Type B pancreatic cell (in vitro differentiated cells): ENCODE data around the gene EVA1A. TPM values are rescaled to one million over a fixed set of nuclear protein-coding genes. Genes with fewer than 3 reads are reported as not detected.

Experiments used
- DNase-seq: peaks from one replicate; pipeline ENCODE4 v3.0.0; 2021; ENCODE audit warnings: mixed read lengths; ENCODE audit not compliant: unreplicated experiment; ENCODE audit errors: extremely low spot score
- H3K27ac Mint-ChIP-seq: 2 replicates; pipeline ENCODE4 v1.8.0; 2021; ENCODE audit warnings: mild to moderate bottlenecking, mixed read lengths
- H3K27me3 Mint-ChIP-seq: 2 replicates; pipeline ENCODE4 v1.8.0; 2021; ENCODE audit warnings: mixed read lengths
- H3K36me3 Mint-ChIP-seq: 2 replicates; pipeline ENCODE4 v1.8.0; 2021; ENCODE audit warnings: mixed read lengths
- H3K4me1 Mint-ChIP-seq: one replicate; pipeline ENCODE4 v1.8.0; 2021; ENCODE audit warnings: mixed read lengths; ENCODE audit not compliant: unreplicated experiment
- H3K4me3 Mint-ChIP-seq: 2 replicates; pipeline ENCODE4 v1.8.0; 2021; ENCODE audit warnings: mild to moderate bottlenecking, mixed read lengths
- H3K9me3 Mint-ChIP-seq: 2 replicates; pipeline ENCODE4 v1.8.0; 2021; ENCODE audit warnings: mixed read lengths
- total RNA-seq: library from RNA; stranded (reverse); gene quantifications from 2 replicates; pipeline ENCODE4 v1.2.1, GENCODE V29; 2021; ENCODE audit warnings: low replicate concordance
- TF ChIP-seq, protein P1 (sequence below): fragments of 200-600 bp; sonication (generic); conservative IDR thresholded peaks from 2 replicates; pipeline ENCODE4 v1.5.0; 2021; ENCODE audit warnings: antibody characterized with exemption, mild to moderate bottlenecking

The EVA1A gene
- total RNA-seq, 1 donor from 2014 or later, result 13.5 TPM

GRCh38 chr2:75506101-75506697 lies 54.5 kb downstream of the EVA1A start:
- Mint-ChIP-seq H3K36me3 (peaks cover 14% of the 10 kb centered on the region), H3K4me3 (no peak overlapping the region), H3K27me3 (no peaks in the 10 kb centered on the region), H3K27ac (no peak overlapping the region), H3K9me3 (no peaks in the 10 kb centered on the region), H3K4me1 (peaks cover 3% of the 10 kb centered on the region)
- TF ChIP-seq, protein P1, sequence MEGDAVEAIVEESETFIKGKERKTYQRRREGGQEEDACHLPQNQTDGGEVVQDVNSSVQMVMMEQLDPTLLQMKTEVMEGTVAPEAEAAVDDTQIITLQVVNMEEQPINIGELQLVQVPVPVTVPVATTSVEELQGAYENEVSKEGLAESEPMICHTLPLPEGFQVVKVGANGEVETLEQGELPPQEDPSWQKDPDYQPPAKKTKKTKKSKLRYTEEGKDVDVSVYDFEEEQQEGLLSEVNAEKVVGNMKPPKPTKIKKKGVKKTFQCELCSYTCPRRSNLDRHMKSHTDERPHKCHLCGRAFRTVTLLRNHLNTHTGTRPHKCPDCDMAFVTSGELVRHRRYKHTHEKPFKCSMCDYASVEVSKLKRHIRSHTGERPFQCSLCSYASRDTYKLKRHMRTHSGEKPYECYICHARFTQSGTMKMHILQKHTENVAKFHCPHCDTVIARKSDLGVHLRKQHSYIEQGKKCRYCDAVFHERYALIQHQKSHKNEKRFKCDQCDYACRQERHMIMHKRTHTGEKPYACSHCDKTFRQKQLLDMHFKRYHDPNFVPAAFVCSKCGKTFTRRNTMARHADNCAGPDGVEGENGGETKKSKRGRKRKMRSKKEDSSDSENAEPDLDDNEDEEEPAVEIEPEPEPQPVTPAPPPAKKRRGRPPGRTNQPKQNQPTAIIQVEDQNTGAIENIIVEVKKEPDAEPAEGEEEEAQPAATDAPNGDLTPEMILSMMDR, result no peak
- no peak for DNase-seq

DNA sequence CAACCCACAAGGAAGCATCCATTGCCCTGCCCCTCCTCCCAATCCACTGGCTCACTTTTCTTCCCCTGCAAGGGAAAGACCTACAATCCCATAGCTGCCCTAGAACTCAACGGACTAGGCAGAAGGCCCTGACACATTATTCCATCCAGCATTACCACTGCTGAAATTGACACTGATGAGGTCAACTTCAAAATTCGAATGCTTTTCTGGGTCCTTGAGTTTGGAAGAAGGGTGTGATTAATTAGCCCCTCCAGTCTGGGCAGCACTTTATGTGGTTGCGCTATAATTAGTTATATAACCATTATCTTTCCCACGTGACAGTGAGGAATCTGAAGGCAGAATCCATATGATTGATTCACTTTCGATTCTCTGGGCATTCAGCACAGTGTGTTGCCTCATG lies 55.7 kb downstream of the EVA1A start:
- TF ChIP-seq, protein P1, result no peak
- no peak overlapping the region for H3K27ac Mint-ChIP-seq
- no peaks in the 10 kb centered on the region for H3K27me3 Mint-ChIP-seq
- no peaks in the 10 kb centered on the region for H3K9me3 Mint-ChIP-seq
- no peak for DNase-seq
- peaks cover 11% of the 10 kb centered on the region for H3K4me1 Mint-ChIP-seq
- peaks cover 19% of the 10 kb centered on the region for H3K36me3 Mint-ChIP-seq
- H3K4me3 Mint-ChIP-seq, result no peak overlapping the region

DNA sequence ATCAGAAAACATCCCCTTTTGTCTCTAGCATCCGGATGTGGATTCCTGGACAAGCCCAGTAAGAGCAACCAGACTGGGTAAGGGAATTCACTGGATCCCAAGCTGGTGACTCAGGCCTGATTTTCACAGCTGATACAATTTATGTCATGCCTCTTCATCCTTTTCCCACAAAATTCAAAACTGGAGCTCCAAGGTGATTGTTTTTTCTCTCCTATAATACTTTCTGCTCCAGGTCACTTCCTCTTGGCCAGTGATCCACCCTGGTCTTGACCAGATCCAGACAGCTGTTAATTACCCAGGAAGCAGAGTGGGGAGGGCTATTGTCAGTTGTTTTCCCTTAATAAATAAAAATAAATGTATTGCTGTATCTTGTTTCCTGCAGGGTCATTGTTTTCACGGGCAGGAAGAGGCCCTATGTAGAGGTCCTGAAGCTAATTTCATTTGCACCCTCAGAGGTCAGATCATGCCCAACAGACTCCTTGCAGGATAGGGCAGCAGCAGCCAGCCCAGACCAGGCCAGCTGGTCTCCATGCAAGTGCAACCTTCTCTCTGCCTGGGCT lies 57.6 kb downstream of the EVA1A start:
- Mint-ChIP-seq H3K4me3 (no peak overlapping the region), H3K36me3 (peaks cover 9% of the 10 kb centered on the region), H3K4me1 (peaks cover 11% of the 10 kb centered on the region), H3K27me3 (no peaks in the 10 kb centered on the region), H3K27ac (no peak overlapping the region), H3K9me3 (no peaks in the 10 kb centered on the region)
- no peak for DNase-seq
- TF ChIP-seq, protein P1, result no peak

DNA sequence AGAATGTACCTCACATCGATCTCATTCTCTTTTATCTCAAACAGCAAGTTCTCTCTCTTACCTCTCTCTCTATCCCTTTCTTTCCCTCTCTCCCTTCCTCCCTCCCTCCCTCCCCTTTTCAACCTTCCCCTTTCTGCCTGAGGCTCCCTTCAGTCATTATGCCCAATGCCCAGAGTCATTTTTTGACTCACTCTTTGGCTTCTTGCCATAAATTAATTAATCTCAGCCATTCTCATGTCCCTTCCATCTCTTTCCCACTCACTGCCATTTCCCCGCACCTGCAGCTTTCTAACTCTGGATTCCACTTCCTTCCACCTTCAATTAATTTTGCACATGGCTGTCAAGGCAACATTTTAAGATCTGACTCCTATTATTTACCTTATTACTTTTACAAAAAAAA lies 60.1 kb downstream of the EVA1A start:
- H3K9me3 Mint-ChIP-seq, result no peaks in the 10 kb centered on the region
- TF ChIP-seq, protein P1, result no peak
- H3K27ac Mint-ChIP-seq, result no peak overlapping the region
- no peak overlapping the region for H3K4me3 Mint-ChIP-seq
- peaks cover 9% of the 10 kb centered on the region for H3K36me3 Mint-ChIP-seq
- no peak for DNase-seq
- H3K4me1 Mint-ChIP-seq, result peaks cover 11% of the 10 kb centered on the region
- no peaks in the 10 kb centered on the region for H3K27me3 Mint-ChIP-seq

GRCh38 chr2:75499534-75499933 lies 61.2 kb downstream of the EVA1A start:
- Mint-ChIP-seq H3K36me3 (peaks cover 8% of the 10 kb centered on the region), H3K9me3 (no peaks in the 10 kb centered on the region), H3K4me1 (peaks cover 10% of the 10 kb centered on the region), H3K27me3 (no peaks in the 10 kb centered on the region), H3K4me3 (no peak overlapping the region), H3K27ac (no peak overlapping the region)
- no peak for DNase-seq
- TF ChIP-seq, protein P1, result no peak
